Measurements from ENCODE around the gene EID2.

EID2 gene

DNA sequence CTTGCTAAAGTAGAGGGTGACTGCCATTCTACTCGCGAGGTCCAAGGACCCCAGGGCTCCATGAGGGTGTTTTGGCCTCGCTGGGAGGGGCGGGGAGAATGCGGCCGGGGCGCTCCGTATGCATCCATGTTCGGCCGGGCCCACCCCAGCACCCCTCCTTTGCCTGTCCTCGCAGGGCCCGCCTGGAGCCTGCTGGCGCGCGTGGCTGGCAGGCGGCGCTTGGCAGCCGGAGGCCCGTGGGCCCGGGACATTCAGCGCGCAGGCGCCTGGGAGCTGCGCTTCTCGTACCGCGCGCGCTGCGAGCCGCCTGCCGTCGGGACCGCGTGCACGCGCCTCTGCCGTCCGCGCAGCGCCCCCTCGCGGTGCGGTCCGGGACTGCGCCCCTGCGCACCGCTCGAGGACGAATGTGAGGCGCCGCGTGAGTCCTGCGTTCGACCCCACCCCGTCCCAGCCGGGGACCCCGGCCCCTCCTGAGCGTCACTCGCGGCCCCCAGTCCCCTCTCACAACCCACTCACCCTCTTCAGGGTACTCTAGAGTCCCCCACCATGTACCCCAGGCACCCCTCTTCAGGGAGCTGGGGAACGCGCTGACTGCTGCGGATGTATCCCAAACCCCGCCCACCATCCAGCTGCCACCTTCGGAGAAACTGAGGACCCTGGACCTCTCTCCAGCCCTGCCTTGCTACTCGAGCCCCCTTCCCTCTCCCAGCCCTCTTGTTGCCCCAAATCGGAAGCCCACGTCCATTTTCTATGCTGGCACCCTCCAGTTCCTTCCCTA is 37.1 kb downstream of the EID2 start:
- TF ChIP-seq GATA2 (IDR thresholded peaks at IDR 0.05; ENCODE audit: low read depth, low read length) (no peak), GATA3 (IDR thresholded peaks at IDR 0.05; ENCODE audit: low read depth, low read length) (no peak)

DNA sequence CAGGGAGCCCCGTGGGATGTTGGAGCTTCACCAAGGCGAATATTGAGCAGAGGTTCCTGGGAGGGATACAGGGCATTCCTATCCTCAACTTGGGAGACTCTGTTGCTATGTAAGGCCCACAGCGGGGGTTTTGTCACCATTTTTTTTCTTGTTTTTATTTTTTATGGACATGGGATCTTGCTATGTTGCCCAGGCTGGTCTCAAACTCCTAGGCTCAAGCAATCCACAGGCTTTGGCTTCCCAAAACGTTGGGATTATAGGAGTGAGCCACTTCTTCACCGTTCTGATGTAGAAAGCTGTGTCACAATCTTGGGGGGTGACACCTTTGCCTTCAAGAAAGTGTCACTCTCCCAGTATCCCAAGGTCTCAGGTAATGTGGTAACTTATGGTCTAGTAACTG is 38.6 kb downstream of the EID2 start:
- TF ChIP-seq GATA2 (IDR thresholded peaks at IDR 0.05; ENCODE audit: low read depth, low read length) (no peak), GATA3 (IDR thresholded peaks at IDR 0.05; ENCODE audit: low read depth, low read length) (no peak)

DNA sequence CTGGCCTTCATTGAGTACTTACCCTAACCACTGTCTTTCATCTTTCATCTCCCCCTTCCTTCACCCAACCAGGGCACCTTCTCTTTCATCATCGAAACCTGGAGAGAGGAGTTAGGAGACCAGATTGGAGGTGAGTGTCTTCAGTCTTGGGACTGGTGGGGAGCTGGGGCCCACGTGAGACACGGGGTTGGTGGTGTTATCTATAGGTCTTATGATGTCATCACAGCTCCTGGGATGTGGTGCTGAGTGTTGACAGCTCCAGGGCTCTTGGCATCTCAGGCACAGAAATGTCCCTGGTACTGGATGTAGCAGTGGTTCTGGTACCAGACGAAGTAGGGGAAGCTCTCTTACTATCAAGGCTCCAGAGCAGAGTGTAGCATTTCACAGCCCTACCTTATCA is 39.4 kb downstream of the EID2 start:
- TF ChIP-seq GATA2 (IDR thresholded peaks at IDR 0.05; ENCODE audit: low read depth, low read length) (no peak), GATA3 (IDR thresholded peaks at IDR 0.05; ENCODE audit: low read depth, low read length) (no peak)

DNA sequence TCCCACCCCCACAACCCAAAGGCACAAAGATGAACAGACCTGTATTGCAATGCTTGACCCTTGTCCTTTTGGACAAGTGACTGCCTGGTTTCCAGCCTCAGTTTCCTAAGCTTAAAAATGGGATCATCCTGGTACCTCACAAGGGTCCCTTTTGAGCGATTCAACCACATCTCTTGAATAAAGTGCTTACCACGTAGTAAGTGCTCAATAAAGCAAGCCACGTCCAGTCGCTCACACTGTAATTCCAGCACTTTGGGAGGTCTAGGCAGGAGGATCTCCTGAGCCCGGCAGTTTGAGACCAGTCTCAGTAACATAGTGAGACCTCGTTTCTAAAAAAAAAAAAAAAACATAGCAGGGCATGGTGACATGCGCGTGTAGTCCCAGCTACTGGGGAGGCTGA is 40.0 kb downstream of the EID2 start:
- TF ChIP-seq GATA3 (IDR thresholded peaks at IDR 0.05; ENCODE audit: low read depth, low read length): no peak
- no peak for TF ChIP-seq GATA2 (IDR thresholded peaks at IDR 0.05; ENCODE audit: low read depth, low read length)

DNA sequence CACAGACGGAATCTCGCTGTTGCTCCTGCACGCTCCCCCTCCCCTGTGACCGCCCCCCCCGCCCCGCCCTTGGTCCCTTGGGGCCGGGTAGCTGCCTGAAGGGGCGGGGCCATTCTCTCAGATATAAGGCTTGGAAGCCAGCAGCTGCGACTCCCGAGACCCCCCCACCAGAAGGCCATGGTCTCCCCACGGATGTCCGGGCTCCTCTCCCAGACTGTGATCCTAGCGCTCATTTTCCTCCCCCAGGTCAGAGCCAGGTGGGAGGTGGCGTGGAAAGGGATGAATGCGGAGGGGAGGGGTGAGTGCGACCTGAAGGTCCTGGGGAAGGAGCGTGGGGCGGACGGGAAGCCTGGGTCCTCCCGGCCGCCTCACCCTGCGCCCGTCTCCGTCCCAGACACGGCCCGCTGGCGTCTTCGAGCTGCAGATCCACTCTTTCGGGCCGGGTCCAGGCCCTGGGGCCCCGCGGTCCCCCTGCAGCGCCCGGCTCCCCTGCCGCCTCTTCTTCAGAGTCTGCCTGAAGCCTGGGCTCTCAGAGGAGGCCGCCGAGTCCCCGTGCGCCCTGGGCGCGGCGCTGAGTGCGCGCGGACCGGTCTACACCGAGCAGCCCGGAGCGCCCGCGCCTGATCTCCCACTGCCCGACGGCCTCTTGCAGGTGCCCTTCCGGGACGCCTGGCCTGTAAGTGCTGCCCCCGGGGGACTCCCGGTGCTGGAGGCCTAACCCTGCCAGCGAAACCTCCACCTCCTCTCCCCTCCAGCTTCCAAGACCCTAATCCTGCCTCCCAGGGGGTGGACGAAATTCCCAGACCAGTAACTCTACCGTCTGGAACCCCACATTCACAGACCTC is 40.9 kb downstream of the EID2 start, which contains the start of gene DLL3:
Gene DLL3 (plus strand): TSS at position 150 of the 845 bp plus-strand sequence. CDS start 28 bp downstream, at position 178.
- TF ChIP-seq GATA3 (IDR thresholded peaks at IDR 0.05; ENCODE audit: low read depth, low read length) (no peak), GATA2 (IDR thresholded peaks at IDR 0.05; ENCODE audit: low read depth, low read length) (no peak)

DNA sequence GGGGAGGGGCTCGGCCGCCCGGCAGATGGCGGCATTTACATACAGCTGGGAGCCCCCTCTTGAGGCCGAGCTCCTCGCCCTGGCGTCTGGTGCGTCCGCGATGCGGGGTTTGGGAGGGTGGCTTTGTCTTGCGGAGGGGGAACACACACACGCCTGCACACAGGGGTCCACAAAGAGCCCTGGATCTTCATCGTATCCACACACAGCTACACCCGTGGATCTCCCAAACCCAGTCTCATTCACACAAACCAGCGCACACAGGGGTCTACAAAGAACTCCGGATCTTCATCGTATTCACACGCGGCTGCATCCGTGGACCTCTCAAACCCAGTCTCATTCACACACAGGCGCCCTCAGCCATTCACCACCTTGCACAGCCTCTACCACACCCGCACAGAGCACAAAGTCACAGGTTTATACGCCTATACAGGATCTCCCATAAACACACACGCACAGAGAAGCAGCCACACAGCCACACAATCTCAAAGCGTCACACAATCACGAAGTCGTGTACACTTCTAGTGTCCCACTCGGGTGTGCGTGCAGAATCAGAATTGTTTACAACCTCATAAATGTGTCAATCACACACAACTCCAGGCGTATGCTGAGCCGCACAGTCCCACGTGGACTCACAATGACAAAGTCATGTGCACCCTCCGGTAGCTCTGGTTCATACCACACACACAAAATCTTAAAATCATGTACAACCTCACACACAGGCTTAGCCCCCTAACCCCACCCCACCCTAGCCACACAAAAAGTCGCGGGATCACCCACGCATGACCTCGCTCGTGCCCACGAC is 41.8 kb downstream of the EID2 start:
- TF ChIP-seq GATA2 (IDR thresholded peaks at IDR 0.05; ENCODE audit: low read depth, low read length): no peak
- TF ChIP-seq GATA3 (IDR thresholded peaks at IDR 0.05; ENCODE audit: low read depth, low read length): no peak

DNA sequence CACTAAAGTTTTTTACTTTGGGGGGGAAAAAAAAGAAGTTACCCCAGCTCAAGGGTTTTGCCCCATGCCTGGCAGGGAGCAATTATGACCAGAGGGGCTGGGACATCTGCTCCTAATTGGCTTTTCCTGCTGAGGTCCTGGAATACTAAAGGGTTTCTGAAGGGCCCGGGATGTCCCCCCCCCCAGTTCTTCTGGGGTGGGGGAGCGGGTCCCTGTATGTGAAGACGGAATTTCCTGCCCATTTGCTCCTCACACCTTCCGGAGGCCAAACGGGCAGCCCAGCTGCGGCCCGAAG is 42.3 kb downstream of the EID2 start:
- TF ChIP-seq GATA3 (IDR thresholded peaks at IDR 0.05; ENCODE audit: low read depth, low read length): no peak
- TF ChIP-seq GATA2 (IDR thresholded peaks at IDR 0.05; ENCODE audit: low read depth, low read length): no peak

DNA sequence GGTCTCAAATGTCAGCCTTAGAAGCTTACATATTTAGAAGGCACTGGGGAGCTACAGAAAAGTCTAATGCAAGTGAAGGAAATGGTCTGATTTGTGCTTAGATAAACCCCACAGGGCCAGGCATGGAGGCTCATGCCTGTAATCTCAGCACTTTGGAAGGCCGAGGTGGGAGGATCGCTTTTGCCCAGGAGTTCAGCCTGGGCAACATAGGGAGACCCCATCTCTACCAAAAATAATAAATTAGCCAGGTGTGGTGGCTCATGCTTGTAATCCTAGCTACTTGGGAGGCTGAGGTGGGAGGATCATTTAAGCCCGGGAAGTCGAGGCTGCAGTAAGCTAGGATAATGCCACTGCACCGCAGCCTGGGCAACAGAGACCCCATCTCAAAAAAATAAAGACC is 43.9 kb downstream of the EID2 start:
- no peak for TF ChIP-seq GATA3 (IDR thresholded peaks at IDR 0.05; ENCODE audit: low read depth, low read length)
- no peak for TF ChIP-seq GATA2 (IDR thresholded peaks at IDR 0.05; ENCODE audit: low read depth, low read length)

DNA sequence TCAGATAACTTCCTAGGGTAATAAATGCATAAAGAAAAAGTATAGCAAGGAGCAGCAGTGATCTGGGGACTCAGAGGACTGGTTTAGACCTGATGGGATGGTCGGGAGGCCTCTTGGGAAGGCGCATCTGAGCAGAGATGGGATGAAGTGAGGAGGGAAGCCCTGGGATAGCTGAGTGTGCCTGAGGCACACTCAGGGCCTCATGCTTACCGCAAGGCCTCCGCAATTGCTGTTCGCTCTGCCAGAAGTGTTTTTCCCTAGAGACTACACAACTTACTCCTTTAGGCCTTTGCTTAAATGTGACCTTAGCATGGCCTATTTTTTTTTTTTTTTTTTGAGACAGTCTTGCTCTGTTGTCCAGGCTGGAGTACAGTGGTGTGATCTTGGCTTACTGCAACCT is 45.3 kb downstream of the EID2 start:
- TF ChIP-seq GATA2 (IDR thresholded peaks at IDR 0.05; ENCODE audit: low read depth, low read length) (no peak), GATA3 (IDR thresholded peaks at IDR 0.05; ENCODE audit: low read depth, low read length) (no peak)

DNA sequence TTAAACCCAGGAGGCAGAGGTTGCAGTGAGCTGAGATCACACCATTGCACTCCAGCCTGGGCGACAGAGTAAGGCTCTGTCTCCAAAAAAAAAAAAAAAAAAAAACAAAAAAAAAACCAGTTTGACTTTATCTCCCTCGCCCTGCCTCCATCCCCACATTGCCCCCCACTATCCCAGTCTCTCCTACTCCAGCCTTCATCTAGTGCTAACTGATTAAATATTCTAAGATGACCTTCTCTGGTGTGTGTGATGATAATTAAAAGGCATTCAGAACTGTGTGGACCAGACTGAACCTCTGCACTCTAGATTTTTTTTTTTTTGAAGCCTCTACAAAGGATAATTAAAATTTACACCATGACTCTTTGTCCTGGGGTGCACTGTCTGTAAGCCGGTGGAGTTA is 47.2 kb downstream of the EID2 start:
- TF ChIP-seq GATA2 (IDR thresholded peaks at IDR 0.05; ENCODE audit: low read depth, low read length): no peak
- no peak for TF ChIP-seq GATA3 (IDR thresholded peaks at IDR 0.05; ENCODE audit: low read depth, low read length)

DNA sequence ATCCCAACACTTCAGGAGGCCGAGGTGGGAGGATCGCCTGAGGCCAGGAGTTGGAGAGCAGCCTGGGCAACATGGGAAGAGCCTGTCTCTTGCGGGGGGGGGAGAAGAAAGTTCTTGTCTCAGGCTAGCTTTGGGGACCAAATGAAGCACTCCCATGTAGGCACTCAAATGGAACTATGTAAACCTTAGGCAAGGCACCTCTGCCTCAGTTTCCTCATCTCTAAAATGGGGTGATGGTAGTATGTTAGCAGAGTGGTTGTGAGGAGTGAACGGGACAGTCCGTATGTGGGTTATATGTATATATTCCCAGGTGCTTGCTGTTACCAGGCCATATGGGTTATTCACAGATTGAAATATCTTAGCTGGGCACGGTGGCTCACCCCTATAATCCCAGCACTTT is 47.7 kb downstream of the EID2 start:
- no peak for TF ChIP-seq GATA3 (IDR thresholded peaks at IDR 0.05; ENCODE audit: low read depth, low read length)

DNA sequence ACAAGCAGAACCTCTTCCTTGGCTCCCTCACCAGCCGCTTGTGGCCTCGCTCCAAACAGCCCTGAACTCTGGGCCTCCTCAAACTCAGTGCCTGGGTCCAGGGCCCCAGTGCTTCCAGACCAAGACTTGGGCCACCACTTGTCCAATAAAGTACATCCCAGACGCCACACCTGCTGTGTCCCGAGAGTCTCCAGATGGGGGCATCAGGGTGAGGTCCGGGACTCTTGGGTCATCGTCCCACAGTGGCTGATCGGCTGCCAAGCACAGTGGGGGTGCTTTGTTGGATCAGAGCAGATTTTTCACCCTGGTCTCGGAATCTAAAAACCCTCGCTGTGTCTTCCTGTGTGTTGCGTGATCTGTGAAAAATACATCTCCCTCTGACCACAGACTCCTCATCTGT is 50.2 kb downstream of the EID2 start:
- TF ChIP-seq GATA2 (IDR thresholded peaks at IDR 0.05; ENCODE audit: low read depth, low read length) (no peak), GATA3 (IDR thresholded peaks at IDR 0.05; ENCODE audit: low read depth, low read length) (no peak)
